ENCODE results near the gene CPXM2. TPM values are rescaled to one million over a fixed set of nuclear protein-coding genes. Genes with fewer than 3 reads are reported as not detected.

Gene CPXM2
- total RNA-seq, 1 experiment from 2014 or later, result 0.12 TPM

DNA sequence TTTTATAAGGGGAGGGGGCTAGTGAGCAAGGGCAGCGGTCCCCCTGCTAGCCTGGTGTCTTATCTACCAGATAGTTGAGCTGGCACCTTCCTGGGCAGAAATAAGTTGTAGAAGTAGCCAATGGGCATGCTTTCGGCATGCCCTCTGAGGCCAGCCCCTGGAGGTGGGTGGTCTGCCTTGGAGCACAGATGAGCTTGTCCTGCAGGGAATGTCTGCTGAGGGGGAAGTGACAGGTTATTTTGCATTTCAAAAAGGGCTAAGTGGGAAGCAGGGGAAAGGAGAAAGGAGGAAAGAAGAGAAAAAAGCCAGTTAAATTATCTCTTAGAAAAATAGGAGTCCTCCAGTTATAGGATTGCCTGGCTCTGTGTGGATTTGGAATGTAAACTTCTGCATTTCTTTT, 136.5 kb downstream of the CPXM2 start:
- no peak for DNase-seq (ENCODE audit: low read depth, low spot score)
- TF ChIP-seq, protein P1, sequence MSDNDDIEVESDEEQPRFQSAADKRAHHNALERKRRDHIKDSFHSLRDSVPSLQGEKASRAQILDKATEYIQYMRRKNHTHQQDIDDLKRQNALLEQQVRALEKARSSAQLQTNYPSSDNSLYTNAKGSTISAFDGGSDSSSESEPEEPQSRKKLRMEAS (IDR thresholded peaks at IDR 0.05), result no peak
- no peak for TF ChIP-seq SP1 (IDR thresholded peaks at IDR 0.05; ENCODE audit: low read depth)
- TF ChIP-seq ZFX (IDR thresholded peaks at IDR 0.05), result no peak
- TF ChIP-seq SIN3A (IDR thresholded peaks at IDR 0.05; ENCODE audit: low read depth), result no peak
- TF ChIP-seq, protein P2, sequence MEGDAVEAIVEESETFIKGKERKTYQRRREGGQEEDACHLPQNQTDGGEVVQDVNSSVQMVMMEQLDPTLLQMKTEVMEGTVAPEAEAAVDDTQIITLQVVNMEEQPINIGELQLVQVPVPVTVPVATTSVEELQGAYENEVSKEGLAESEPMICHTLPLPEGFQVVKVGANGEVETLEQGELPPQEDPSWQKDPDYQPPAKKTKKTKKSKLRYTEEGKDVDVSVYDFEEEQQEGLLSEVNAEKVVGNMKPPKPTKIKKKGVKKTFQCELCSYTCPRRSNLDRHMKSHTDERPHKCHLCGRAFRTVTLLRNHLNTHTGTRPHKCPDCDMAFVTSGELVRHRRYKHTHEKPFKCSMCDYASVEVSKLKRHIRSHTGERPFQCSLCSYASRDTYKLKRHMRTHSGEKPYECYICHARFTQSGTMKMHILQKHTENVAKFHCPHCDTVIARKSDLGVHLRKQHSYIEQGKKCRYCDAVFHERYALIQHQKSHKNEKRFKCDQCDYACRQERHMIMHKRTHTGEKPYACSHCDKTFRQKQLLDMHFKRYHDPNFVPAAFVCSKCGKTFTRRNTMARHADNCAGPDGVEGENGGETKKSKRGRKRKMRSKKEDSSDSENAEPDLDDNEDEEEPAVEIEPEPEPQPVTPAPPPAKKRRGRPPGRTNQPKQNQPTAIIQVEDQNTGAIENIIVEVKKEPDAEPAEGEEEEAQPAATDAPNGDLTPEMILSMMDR (IDR thresholded peaks at IDR 0.05 in 2 of 3, conservative IDR thresholded peaks at IDR 0.05 in 1 of 3; ENCODE audit: borderline replicate concordance in 1 of 3, insufficient read depth in 1 of 3, low read depth in 2 of 3, low read length in 2 of 3), result no peak
- TF ChIP-seq ELF1 (IDR thresholded peaks at IDR 0.05; ENCODE audit: borderline replicate concordance, low read depth), result no peak
- TF ChIP-seq CEBPB (IDR thresholded peaks at IDR 0.05; ENCODE audit: low read depth), result no peak
- no peak for TF ChIP-seq ZBTB33 (IDR thresholded peaks at IDR 0.05; ENCODE audit: extremely low read depth, insufficient replicate concordance, low read length)
- no peak for TF ChIP-seq EZH2 (IDR thresholded peaks at IDR 0.05)
- no peak for TF ChIP-seq RAD21 (IDR thresholded peaks at IDR 0.05; ENCODE audit: low read depth)
- no peak for TF ChIP-seq POLR2A (IDR thresholded peaks at IDR 0.05; ENCODE audit: borderline replicate concordance, extremely low read depth, insufficient read depth, insufficient read length)
- intact Hi-C loops (cut with micrococcal nuclease), result no loop called here
- no peaks in the 10 kb centered on the region for H3K79me2 ChIP-seq (ENCODE audit: insufficient read depth, low read length)
- no peaks in the 10 kb centered on the region for H3K36me3 ChIP-seq (ENCODE audit: control insufficient read depth in 1 of 2, insufficient read depth in 2 of 2, low read length in 2 of 2)
- no peaks in the 10 kb centered on the region for H3K9me3 ChIP-seq (ENCODE audit: control insufficient read depth in 1 of 2, insufficient read depth in 1 of 2, low read depth in 1 of 2, low read length in 2 of 2)
- H3K4me1 ChIP-seq (ENCODE audit: control insufficient read depth in 1 of 2, insufficient read depth in 2 of 2, low read length in 2 of 2), result no peaks in the 10 kb centered on the region
- no TSS peak for BruUV-seq (replicated peaks)
- ATAC-seq, result no peak
- H3K9ac ChIP-seq (ENCODE audit: low read length), result no peak overlapping the region
- no peaks in the 10 kb centered on the region for H4K20me1 ChIP-seq (ENCODE audit: insufficient read depth)
- ChIA-PET CTCF (no interaction called here), RAD21 (ENCODE audit: low non-redundant PET in 1 of 2, low total read pairs in 2 of 2, uncharacterized antibody in 2 of 2, unreplicated experiment in 2 of 2) (no interaction called here), POLR2A (no interaction called here)
- H3K27me3 ChIP-seq (ENCODE audit: insufficient read depth, low read length), result peaks cover 77% of the 10 kb centered on the region
- H2AFZ ChIP-seq (ENCODE audit: low read depth, low read length, poor library complexity, severe bottlenecking), result no peak overlapping the region
- no peak overlapping the region for H3K27ac ChIP-seq (ENCODE audit: low read depth, low read length)
- H3K4me3 ChIP-seq (replicated peaks in 1 of 2; ENCODE audit: low read depth in 1 of 2, low read length in 2 of 2), result no peak overlapping the region
- no peak overlapping the region for H3K4me2 ChIP-seq (ENCODE audit: low read length)
- no peaks in the 10 kb centered on the region for H3K9me2 ChIP-seq (ENCODE audit: insufficient read depth)

Data from HCT116 (cell line).